ENCODE measurements around the gene TNK1. TPM values are rescaled to one million over a fixed set of nuclear protein-coding genes. Genes with fewer than 3 reads are reported as not detected.

The TNK1 gene
- total RNA-seq, 1 experiment from 2014 or later = 3.5 TPM

- DNase-seq (ENCODE audit: extremely low read depth, low read depth) = no peak
Observed at GRCh38 chr17:7408863-7409262, 28.0 kb downstream of the TNK1 start.

DNA sequence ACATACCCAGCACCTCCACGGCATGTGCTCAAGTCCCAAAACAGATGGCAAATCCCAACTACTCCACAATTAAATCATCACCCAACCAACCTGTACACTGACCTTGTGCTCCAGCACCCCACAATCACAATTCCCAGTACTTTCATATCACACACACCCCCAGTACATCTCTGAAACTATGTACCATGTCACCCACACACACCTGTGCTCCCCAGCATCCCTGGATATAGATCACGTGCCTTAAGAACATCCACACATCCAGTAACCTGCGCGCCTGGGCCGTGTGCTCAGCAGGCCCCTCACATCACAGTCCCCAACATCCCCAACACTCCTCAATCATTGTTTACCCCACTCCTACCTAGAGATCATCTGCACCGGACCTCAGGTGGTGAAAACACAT lies 28.8 kb downstream of the TNK1 start:
- DNase-seq (ENCODE audit: extremely low read depth, low read depth) = no peak

DNA sequence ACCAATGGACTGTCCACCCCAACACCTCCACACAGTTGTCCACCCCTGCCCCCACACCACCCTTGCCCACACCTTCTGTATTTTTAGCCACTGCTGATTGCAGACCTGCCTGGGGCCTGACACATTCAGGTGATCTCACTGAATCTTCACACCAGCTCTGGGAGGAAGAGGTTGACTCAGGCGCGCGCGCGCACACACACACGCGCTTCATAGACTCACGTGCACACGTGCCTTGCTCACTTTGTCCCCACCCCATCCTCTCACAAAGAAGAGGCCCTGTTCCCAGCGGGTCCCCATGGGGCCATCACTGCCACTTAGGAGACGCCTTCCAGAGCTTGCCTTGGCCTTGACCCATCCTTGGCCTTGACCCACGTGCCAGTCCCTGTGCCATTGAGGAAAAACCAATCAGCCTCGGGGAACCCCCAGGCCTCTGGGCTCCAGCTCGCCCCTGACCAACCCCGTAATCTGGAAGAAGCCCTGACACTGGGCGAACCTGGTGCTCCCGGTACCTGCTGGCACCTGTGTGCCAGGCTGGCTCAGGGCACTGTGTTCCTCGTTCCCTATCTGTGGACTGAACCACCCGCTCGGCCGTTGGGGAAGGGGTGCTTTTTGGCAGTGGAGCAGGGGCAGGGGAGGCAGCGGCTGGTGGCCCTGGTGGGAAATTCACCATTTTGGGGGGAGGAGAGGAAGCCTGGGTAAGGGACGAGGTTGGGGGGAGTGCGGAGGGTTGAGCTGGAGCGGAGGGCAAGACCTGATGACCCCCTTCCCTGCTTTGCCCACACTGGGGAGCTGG lies 29.9 kb downstream of the TNK1 start:
- DNase-seq (ENCODE audit: extremely low read depth, low read depth) = no peak

GRCh38 chr17:7411427-7411750 lies 30.5 kb downstream of the TNK1 start:
- no peak for DNase-seq (ENCODE audit: extremely low read depth, low read depth)

DNA sequence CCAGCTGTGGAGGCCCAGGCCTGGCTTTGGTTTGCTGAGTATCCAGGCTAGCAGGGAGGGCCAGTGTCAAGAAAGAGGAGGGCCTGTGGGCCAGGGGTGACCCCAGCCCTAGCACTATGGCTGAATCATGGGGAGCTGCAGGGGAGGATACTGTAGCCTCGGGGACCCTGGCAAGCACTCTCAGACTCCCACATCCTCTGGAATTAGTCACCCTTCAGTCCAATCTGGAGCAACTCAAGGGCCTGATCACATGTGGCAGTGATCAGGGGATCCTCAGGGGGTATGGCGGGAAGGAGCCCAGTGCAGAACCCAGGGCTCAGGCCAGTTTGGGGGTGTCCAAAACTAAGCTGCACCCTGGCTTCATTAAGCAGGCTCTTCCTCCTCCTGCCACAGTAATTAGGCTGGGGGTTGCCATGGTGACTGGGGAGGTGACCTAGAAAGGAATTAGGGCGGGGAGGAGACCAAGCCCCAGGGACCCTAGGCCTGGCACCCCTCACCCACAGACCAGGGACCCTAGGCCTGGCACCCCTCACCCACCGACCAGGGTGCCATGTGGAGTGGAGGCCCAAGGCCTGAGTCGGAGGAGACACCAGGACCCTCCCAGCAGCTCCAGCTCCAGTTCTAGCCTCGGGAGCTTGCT lies 32.6 kb downstream of the TNK1 start:
- no peak for DNase-seq (ENCODE audit: extremely low read depth, low read depth)

GRCh38 chr17:7414837-7415236 lies 33.9 kb downstream of the TNK1 start:
- DNase-seq (ENCODE audit: extremely low read depth, low read depth) = no peak

DNA sequence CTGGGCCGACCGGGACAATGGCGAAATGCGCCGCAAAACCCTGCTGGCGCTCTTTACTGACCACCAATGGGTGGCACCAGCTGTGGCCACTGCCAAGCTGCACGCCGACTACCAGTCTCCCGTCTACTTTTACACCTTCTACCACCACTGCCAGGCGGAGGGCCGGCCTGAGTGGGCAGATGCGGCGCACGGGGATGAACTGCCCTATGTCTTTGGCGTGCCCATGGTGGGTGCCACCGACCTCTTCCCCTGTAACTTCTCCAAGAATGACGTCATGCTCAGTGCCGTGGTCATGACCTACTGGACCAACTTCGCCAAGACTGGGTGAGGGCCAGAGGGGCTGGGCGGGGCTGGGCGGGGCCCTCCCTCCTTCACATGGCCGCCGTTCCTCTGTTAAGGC lies 34.9 kb downstream of the TNK1 start:
- DNase-seq (ENCODE audit: extremely low read depth, low read depth) = no peak

DNA sequence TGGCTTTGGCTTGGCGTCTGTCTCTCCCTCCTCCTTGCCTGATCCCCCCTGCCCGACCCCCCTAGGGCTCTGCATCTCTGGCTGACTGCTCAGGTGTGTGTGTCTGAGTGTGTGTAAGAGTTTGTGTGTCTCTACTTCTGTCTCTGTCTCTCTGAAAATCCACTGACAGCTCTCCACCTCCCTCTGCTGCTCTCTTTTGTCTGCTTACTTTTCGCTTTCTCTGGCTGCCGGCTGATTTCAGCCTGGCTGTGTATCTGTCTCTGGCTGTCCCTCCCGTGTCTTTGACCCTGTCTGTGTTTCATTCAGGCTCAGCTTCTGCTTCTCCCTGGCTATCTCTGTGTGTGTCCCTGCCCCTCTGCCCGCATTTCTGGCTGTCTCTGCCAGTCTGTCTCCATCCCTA lies 35.4 kb downstream of the TNK1 start:
- DNase-seq (ENCODE audit: extremely low read depth, low read depth) = no peak

GRCh38 chr17:7417056-7417655 lies 36.3 kb downstream of the TNK1 start:
- DNase-seq (ENCODE audit: extremely low read depth, low read depth) = no peak

- no peak for DNase-seq (ENCODE audit: extremely low read depth, low read depth)
Observed at GRCh38 chr17:7418472-7419152, 37.7 kb downstream of the TNK1 start.

- DNase-seq (ENCODE audit: extremely low read depth, low read depth) = no peak
Observed at GRCh38 chr17:7419819-7420610, 39.1 kb downstream of the TNK1 start, which contains the start of gene SPEM1. SPEM1 (plus strand) TSS chr17:7420324; CDS start chr17:7420385, 61 bp downstream.

- DNase-seq (ENCODE audit: extremely low read depth, low read depth) = no peak
Observed at GRCh38 chr17:7421186-7421585, 40.3 kb downstream of the TNK1 start.

DNA sequence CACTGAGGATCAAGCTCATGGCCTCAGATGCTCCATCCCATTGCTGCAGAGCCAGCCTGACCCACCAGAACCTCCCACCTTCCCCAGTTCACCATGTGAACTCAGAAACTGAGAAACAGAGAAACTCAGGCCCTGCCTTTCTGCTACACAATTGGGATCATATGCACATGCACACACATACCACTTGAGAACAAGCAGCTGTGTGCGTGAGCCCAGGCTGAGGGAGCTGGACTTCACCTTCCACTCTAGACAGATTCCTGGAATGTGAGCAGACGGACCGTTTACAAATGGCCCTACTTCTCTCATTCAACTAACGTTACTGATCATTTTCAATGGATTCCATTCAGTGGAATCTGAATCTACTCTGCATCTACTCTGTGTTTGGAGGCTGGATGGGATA lies 42.8 kb downstream of the TNK1 start:
- DNase-seq (ENCODE audit: extremely low read depth, low read depth) = no peak

- no peak for DNase-seq (ENCODE audit: extremely low read depth, low read depth)
Observed at GRCh38 chr17:7425316-7425715, 44.4 kb downstream of the TNK1 start, which contains the start of gene SPEM2. SPEM2 (plus strand) TSS chr17:7425616; CDS start chr17:7425689, 73 bp downstream.

DNA sequence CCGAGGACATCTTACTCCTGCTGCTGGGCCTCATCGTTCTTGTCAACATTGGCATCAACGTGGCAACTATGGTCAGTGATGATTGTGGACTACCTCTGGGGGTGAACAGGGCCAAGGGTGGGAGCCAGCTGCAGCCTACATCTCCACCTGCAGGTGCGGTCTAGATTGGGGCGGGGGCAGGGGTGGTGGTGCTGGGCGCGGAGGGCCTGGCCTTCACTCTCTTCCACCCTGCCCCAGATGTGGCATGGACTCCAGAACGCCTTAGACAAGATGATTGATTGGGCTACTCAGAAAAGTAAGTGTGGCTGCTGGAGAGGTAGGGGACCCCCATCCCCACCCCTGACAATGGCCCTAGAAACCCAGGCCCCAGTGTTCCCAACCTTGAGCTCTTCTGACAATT lies 44.9 kb downstream of the TNK1 start:
- DNase-seq (ENCODE audit: extremely low read depth, low read depth) = no peak

DNA sequence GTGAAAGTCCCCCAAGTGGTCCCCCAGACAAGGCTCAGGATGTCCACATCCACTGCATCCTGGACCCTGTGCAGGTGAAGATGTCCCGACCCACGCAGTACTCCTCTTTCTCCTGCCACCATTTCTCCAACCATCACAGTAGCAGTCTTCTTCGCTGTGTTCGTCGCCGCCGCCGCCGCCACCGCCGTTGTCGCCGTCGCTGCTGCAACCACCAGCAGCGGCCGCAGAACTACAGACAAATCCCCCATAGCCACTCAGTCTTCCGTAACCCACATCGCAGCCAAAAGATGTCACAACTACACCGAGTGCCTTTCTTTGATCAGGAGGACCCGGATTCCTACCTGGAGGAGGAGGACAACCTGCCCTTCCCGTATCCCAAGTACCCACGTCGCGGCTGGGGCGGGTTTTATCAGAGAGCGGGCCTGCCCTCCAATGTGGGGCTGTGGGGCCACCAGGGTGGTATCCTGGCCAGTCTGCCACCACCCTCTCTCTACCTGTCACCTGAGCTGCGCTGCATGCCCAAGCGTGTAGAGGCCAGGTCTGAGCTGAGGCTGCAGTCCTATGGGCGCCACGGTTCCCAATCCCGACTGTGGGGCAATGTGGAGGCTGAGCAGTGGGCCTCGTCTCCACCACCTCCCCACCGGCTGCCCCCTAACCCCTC lies 45.4 kb downstream of the TNK1 start:
- DNase-seq (ENCODE audit: extremely low read depth, low read depth) = no peak

DNA sequence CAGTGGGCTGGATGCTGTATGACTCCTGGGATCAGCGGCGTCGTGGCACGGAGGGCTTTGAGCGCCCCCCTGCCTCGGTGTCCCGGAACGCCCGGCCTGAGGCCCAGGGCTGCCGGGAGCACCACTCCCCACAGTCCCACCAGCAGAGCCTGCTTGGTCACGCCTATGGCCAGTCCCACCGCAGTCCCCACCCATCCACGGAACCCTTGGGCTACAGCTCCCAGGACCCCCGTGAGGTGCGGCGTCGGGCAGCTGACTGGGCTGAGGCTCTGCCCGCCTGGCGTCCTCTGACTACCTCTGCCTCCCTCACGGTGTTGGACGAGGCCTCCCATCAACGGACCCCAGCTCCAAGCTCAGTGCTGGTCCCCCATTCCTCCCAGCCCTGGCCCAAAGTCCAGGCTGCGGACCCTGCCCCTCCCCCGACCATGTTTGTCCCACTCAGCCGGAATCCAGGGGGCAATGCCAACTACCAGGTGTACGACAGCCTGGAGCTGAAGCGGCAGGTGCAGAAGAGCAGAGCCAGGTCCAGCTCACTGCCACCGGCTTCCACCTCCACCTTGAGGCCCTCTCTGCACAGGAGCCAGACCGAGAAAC lies 46.1 kb downstream of the TNK1 start:
- no peak for DNase-seq (ENCODE audit: extremely low read depth, low read depth)

GRCh38 chr17:7427549-7427948 lies 46.7 kb downstream of the TNK1 start:
- DNase-seq (ENCODE audit: extremely low read depth, low read depth) = no peak

- no peak for DNase-seq (ENCODE audit: extremely low read depth, low read depth)
Observed at GRCh38 chr17:7428557-7428956, 47.7 kb downstream of the TNK1 start, which contains the start of gene SPEM3. SPEM3 (plus strand) TSS chr17:7428857; CDS start chr17:7428903, 46 bp downstream.
